IMR-90 (cell line): ENCODE data around the gene TPSB2.

Source experiments
- CEBPB ChIP-seq: IDR thresholded peaks from 2 replicates; pipeline ENCODE4 v1.6.1; 2012; ENCODE audit warnings: low read depth, low read length, improper control_type of control experiment
- FOS ChIP-seq: fragments of 150-350 bp; IDR thresholded peaks from 2 replicates; pipeline ENCODE4 v1.6.1; 2016; ENCODE audit warnings: low read depth, low read length
- MAZ ChIP-seq: IDR thresholded peaks from 2 replicates; pipeline ENCODE4 v1.6.1; 2012; ENCODE audit warnings: low read depth, mild to moderate bottlenecking, low read length, improper control_type of control experiment, moderate library complexity, borderline replicate concordance
- POLR2A ChIP-seq: IDR thresholded peaks from 2 replicates; pipeline ENCODE4 v1.6.1; 2012; ENCODE audit warnings: mild to moderate bottlenecking, low read depth, low read length
- RAD21 ChIP-seq: IDR thresholded peaks from 2 replicates; pipeline ENCODE4 v1.6.1; 2012; ENCODE audit warnings: low read length, improper control_type of control experiment
- RCOR1 ChIP-seq: IDR thresholded peaks from 2 replicates; pipeline ENCODE4 v1.6.1; 2012; ENCODE audit warnings: mild to moderate bottlenecking, low read length, improper control_type of control experiment; ENCODE audit not compliant: insufficient replicate concordance
- RFX5 ChIP-seq: IDR thresholded peaks from 2 replicates; pipeline ENCODE4 v1.8.0; 2012; ENCODE audit warnings: low read depth, mild to moderate bottlenecking, low read length, moderate library complexity
- TF ChIP-seq, protein P1 (sequence below): conservative IDR thresholded peaks from 2 replicates; pipeline ENCODE4 v1.5.1; 2012; ENCODE audit warnings: mild to moderate bottlenecking, low read depth, low read length, improper control_type of control experiment

GRCh38 chr16:1195393-1195666, 34.7 kb downstream of the TPSB2 start:
- no peak for TF ChIP-seq POLR2A
- no peak for TF ChIP-seq RAD21
- TF ChIP-seq, protein P1, sequence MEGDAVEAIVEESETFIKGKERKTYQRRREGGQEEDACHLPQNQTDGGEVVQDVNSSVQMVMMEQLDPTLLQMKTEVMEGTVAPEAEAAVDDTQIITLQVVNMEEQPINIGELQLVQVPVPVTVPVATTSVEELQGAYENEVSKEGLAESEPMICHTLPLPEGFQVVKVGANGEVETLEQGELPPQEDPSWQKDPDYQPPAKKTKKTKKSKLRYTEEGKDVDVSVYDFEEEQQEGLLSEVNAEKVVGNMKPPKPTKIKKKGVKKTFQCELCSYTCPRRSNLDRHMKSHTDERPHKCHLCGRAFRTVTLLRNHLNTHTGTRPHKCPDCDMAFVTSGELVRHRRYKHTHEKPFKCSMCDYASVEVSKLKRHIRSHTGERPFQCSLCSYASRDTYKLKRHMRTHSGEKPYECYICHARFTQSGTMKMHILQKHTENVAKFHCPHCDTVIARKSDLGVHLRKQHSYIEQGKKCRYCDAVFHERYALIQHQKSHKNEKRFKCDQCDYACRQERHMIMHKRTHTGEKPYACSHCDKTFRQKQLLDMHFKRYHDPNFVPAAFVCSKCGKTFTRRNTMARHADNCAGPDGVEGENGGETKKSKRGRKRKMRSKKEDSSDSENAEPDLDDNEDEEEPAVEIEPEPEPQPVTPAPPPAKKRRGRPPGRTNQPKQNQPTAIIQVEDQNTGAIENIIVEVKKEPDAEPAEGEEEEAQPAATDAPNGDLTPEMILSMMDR, result no peak
- TF ChIP-seq CEBPB, result no peak
- TF ChIP-seq RFX5, result no peak
- TF ChIP-seq MAZ, result no peak
- TF ChIP-seq RCOR1, result no peak
- TF ChIP-seq FOS, result no peak
